Measurements from ENCODE around the gene GABRG2. TPM values are rescaled to one million over a fixed set of nuclear protein-coding genes. Genes with fewer than 3 reads are reported as not detected.

GABRG2 gene
- total and polyA plus RNA-seq, 7 experiments from 2014 or later, result not detected

DNA sequence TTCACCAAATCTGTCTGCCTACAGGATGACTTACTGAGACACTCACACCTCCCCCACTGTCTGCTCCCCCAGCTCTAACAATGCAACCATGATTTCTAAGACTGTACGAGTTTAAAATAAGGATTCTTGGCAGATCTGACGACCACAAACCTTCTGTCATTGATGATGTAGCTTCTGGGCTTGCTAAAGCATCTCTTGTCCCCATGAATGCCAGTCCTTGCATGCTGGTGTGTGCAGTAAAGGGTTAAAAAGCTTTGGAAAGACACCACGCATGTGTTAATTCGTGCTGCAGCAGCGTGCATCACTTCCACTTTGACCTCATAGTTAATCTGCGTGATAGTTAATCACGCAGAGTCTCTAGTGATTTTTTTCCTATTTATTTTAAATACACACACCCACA, 411 bp upstream of the GABRG2 start:
- Histone ChIP-seq H3K9me3 (ENCODE audit: control insufficient read depth in 2 of 3, low read length in 3 of 3) (no peaks in the 10 kb centered on the region), H3K27ac (ENCODE audit: low read depth, low read length) (no peak overlapping the region), H3K27me3 (ENCODE audit: control insufficient read depth in 2 of 2, insufficient read depth in 2 of 2, low read length in 2 of 2) (no peaks in the 10 kb centered on the region), H3K4me3 (ENCODE audit: low read length) (no peak overlapping the region), H3K36me3 (ENCODE audit: control insufficient read depth in 2 of 3, insufficient read depth in 3 of 3, low read length in 3 of 3) (no peaks in the 10 kb centered on the region), H3K4me1 (ENCODE audit: control insufficient read depth in 2 of 2, insufficient read depth in 2 of 2, low read length in 2 of 2) (no peaks in the 10 kb centered on the region)
- POLR2A ChIA-PET, result no interaction called here
- peaks cover 0 to 21% (median 6%) of the 10 kb centered on the region in 11 donors for H3K9me3 Mint-ChIP-seq
- no peak overlapping the region for H3K27ac Mint-ChIP-seq
- no peak overlapping the region for H3K4me3 Mint-ChIP-seq
- H3K27me3 Mint-ChIP-seq, result peaks cover 0 to 14% (median 0%) of the 10 kb centered on the region in 5 donors
- no peaks in the 10 kb centered on the region for H3K36me3 Mint-ChIP-seq
- H3K4me1 Mint-ChIP-seq, result no peaks in the 10 kb centered on the region
- DNase-seq (no peak), ATAC-seq (no peak)
- CTCF ChIA-PET, result no interaction called here
- intact Hi-C loops (cut with micrococcal nuclease), result no loop called here

DNA sequence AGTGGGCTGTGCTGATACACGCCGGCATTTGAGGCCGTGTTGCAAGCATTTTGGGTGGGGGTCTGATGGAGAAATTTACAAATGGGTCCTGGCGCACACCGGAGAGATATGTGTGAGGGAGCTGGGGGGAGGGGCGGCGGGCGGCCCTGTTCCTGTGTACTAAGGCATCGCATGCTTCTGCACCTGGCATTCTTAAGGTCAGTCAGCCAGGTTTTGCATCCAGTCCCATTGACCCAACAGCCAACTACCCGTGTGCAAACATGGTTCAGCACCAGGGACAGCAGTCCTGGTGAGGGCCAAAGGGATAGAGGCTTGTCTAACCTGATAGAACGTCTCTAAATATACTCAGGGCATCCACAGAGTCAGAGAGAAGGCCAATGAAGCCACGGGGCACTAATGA, 839 bp downstream of the GABRG2 start:
- Mint-ChIP-seq H3K4me1 (no peaks in the 10 kb centered on the region), H3K36me3 (no peaks in the 10 kb centered on the region), H3K9me3 (peaks cover 0 to 21% (median 6%) of the 10 kb centered on the region in 11 donors), H3K4me3 (peak overlapping the region in 1 of 10 donors; percentile 7), H3K27me3 (peaks cover 0 to 14% (median 0%) of the 10 kb centered on the region in 5 donors), H3K27ac (no peak overlapping the region)
- Histone ChIP-seq H3K27ac (ENCODE audit: low read depth, low read length) (no peak overlapping the region), H3K36me3 (ENCODE audit: control insufficient read depth in 2 of 3, insufficient read depth in 3 of 3, low read length in 3 of 3) (no peaks in the 10 kb centered on the region), H3K27me3 (ENCODE audit: control insufficient read depth in 2 of 2, insufficient read depth in 2 of 2, low read length in 2 of 2) (no peaks in the 10 kb centered on the region), H3K9me3 (ENCODE audit: control insufficient read depth in 2 of 3, low read length in 3 of 3) (no peaks in the 10 kb centered on the region), H3K4me3 (ENCODE audit: low read length) (no peak overlapping the region), H3K4me1 (ENCODE audit: control insufficient read depth in 2 of 2, insufficient read depth in 2 of 2, low read length in 2 of 2) (no peaks in the 10 kb centered on the region)
- DNase-seq (no peak), ATAC-seq (no peak)
- CTCF ChIA-PET, result no interaction called here
- intact Hi-C loops (cut with micrococcal nuclease), result no loop called here
- POLR2A ChIA-PET, result no interaction called here

DNA sequence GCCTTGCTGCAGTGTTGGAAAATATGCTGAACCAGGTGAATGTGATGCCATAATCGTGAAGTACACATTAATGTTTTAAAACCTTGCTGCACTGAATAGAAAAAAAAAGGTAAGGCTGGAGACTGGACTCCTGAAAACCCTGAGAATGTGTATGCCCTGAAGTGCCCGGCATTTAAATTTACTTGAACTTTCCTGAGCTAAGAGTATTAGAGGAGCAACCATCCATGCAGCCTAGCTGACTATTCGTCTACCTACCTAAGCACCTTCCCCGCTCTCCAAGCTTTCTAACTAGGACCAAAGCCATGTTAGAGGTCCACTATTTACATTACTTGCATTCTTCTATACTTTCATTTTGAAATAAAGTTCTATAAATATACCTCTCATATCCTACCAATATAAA, 1.4 kb downstream of the GABRG2 start:
- Mint-ChIP-seq H3K27ac (no peak overlapping the region), H3K9me3 (peaks cover 0 to 21% (median 4%) of the 10 kb centered on the region in 11 donors), H3K27me3 (peaks cover 0 to 14% (median 0%) of the 10 kb centered on the region in 5 donors), H3K36me3 (no peaks in the 10 kb centered on the region), H3K4me1 (no peaks in the 10 kb centered on the region), H3K4me3 (no peak overlapping the region)
- CTCF ChIA-PET, result no interaction called here
- Histone ChIP-seq H3K27ac (ENCODE audit: low read depth, low read length) (no peak overlapping the region), H3K4me1 (ENCODE audit: control insufficient read depth in 2 of 2, insufficient read depth in 2 of 2, low read length in 2 of 2) (no peaks in the 10 kb centered on the region), H3K4me3 (ENCODE audit: low read length) (no peak overlapping the region), H3K9me3 (ENCODE audit: control insufficient read depth in 2 of 3, low read length in 3 of 3) (no peaks in the 10 kb centered on the region), H3K36me3 (ENCODE audit: control insufficient read depth in 2 of 3, insufficient read depth in 3 of 3, low read length in 3 of 3) (no peaks in the 10 kb centered on the region), H3K27me3 (ENCODE audit: control insufficient read depth in 2 of 2, insufficient read depth in 2 of 2, low read length in 2 of 2) (no peaks in the 10 kb centered on the region)
- intact Hi-C loops (cut with micrococcal nuclease), result no loop called here
- ATAC-seq (no peak), DNase-seq (no peak)
- POLR2A ChIA-PET, result no interaction called here

DNA sequence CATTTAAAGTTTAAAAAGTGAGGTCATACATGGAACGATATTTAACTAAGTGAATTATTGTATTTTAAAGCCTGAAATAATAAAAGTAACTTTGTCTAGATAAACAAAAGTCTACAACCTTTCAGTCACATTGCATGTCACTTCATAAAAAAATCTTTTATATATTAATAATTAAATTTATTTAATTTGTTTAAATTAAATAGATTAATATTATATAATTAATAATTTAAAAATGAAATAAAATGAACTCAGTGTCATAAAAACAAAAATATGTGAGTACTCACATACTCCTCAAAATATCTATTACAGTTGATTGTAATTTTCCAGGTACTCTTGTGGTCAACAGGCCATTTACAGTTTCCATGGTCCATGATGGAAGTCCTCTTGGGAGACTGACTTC, 11.2 kb downstream of the GABRG2 start:
- H3K4me1 ChIP-seq (ENCODE audit: control insufficient read depth in 2 of 2, insufficient read depth in 2 of 2, low read length in 2 of 2), result no peaks in the 10 kb centered on the region

DNA sequence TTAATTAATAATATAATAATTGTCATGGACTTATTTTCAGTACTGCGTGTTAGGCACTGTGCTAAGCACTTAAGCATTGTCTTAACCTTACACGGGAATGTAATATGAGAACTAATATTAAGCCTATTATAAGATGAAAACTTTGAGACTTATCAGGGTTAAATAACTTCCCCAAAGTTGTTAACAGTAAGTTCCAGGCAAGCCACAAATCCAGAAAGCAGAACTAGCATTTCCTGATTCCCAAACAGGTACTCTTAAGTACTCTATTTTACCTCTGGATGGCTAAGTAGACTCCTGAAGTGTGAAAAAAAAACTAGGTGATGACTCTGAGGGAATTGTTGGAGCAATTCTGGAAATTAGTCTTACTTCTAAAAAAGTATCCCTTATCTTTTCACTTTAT, 23.8 kb downstream of the GABRG2 start:
- ChIA-PET CTCF (no interaction called here), POLR2A (no interaction called here)
- Histone ChIP-seq H3K4me1 (ENCODE audit: control insufficient read depth in 2 of 2, insufficient read depth in 2 of 2, low read length in 2 of 2) (no peaks in the 10 kb centered on the region), H3K27me3 (ENCODE audit: control insufficient read depth in 2 of 2, insufficient read depth in 2 of 2, low read length in 2 of 2) (no peaks in the 10 kb centered on the region), H3K4me3 (ENCODE audit: low read length) (no peak overlapping the region), H3K27ac (ENCODE audit: low read depth, low read length) (no peak overlapping the region), H3K36me3 (ENCODE audit: control insufficient read depth in 2 of 3, insufficient read depth in 3 of 3, low read length in 3 of 3) (no peaks in the 10 kb centered on the region), H3K9me3 (ENCODE audit: control insufficient read depth in 2 of 3, low read length in 3 of 3) (no peaks in the 10 kb centered on the region)
- DNase-seq, result no peak
- no peaks in the 10 kb centered on the region for H3K36me3 Mint-ChIP-seq
- no peaks in the 10 kb centered on the region for H3K4me1 Mint-ChIP-seq
- H3K4me3 Mint-ChIP-seq, result no peak overlapping the region
- no peak for ATAC-seq
- intact Hi-C loops (cut with micrococcal nuclease), result no loop called here
- no peak overlapping the region for H3K27ac Mint-ChIP-seq
- no peaks in the 10 kb centered on the region for H3K27me3 Mint-ChIP-seq
- H3K9me3 Mint-ChIP-seq, result peaks cover 0 to 13% (median 3%) of the 10 kb centered on the region in 11 donors

More for the DNA sequence above, 11.2 kb downstream of the GABRG2 start:
- POLR2A ChIA-PET, result no interaction called here
- Histone ChIP-seq H3K4me3 (ENCODE audit: low read length) (no peak overlapping the region), H3K36me3 (ENCODE audit: control insufficient read depth in 2 of 3, insufficient read depth in 3 of 3, low read length in 3 of 3) (no peaks in the 10 kb centered on the region), H3K27me3 (ENCODE audit: control insufficient read depth in 2 of 2, insufficient read depth in 2 of 2, low read length in 2 of 2) (no peaks in the 10 kb centered on the region), H3K9me3 (ENCODE audit: control insufficient read depth in 2 of 3, low read length in 3 of 3) (no peaks in the 10 kb centered on the region), H3K27ac (ENCODE audit: low read depth, low read length) (no peak overlapping the region)
- no peak for ATAC-seq
- Mint-ChIP-seq H3K36me3 (no peaks in the 10 kb centered on the region), H3K4me1 (no peaks in the 10 kb centered on the region), H3K27me3 (no peaks in the 10 kb centered on the region), H3K9me3 (peaks cover 0 to 4% (median 0%) of the 10 kb centered on the region in 11 donors), H3K4me3 (no peak overlapping the region), H3K27ac (no peak overlapping the region)
- CTCF ChIA-PET, result no interaction called here
- no peak for DNase-seq
- intact Hi-C loops (cut with micrococcal nuclease), result no loop called here

DNA sequence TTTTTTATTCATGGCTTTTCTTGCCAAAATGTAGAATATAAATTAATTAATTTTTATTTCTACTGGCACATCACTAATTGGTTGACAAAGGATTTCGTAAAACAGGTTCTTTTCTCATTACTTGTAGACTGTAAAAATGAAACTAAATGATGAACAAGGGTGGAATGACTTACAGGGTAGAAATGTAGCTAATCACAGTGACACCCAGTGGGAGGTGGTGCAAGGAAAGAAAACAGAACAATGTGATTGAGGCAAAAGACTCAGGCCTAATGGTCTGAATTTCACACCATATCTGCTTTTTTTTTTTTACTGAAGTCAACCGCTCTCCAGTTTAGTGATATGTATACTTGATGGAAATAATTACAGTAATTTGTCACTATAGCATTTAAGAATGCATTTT, 28.9 kb downstream of the GABRG2 start:
- H3K27me3 Mint-ChIP-seq, result no peaks in the 10 kb centered on the region
- no peak for ATAC-seq
- no peak overlapping the region for H3K4me3 Mint-ChIP-seq
- H3K36me3 Mint-ChIP-seq, result no peaks in the 10 kb centered on the region
- ChIA-PET CTCF (no interaction called here), POLR2A (no interaction called here)
- intact Hi-C loops (cut with micrococcal nuclease), result no loop called here
- Histone ChIP-seq H3K4me1 (ENCODE audit: control insufficient read depth in 2 of 2, insufficient read depth in 2 of 2, low read length in 2 of 2) (no peaks in the 10 kb centered on the region), H3K4me3 (ENCODE audit: low read length) (no peak overlapping the region), H3K27ac (ENCODE audit: low read depth, low read length) (no peak overlapping the region), H3K36me3 (ENCODE audit: control insufficient read depth in 2 of 3, insufficient read depth in 3 of 3, low read length in 3 of 3) (no peaks in the 10 kb centered on the region), H3K9me3 (ENCODE audit: control insufficient read depth in 2 of 3, low read length in 3 of 3) (no peaks in the 10 kb centered on the region), H3K27me3 (ENCODE audit: control insufficient read depth in 2 of 2, insufficient read depth in 2 of 2, low read length in 2 of 2) (no peaks in the 10 kb centered on the region)
- no peak overlapping the region for H3K27ac Mint-ChIP-seq
- H3K9me3 Mint-ChIP-seq, result peaks cover 0 to 7% (median 0%) of the 10 kb centered on the region in 11 donors
- H3K4me1 Mint-ChIP-seq, result no peaks in the 10 kb centered on the region
- no peak for DNase-seq

DNA sequence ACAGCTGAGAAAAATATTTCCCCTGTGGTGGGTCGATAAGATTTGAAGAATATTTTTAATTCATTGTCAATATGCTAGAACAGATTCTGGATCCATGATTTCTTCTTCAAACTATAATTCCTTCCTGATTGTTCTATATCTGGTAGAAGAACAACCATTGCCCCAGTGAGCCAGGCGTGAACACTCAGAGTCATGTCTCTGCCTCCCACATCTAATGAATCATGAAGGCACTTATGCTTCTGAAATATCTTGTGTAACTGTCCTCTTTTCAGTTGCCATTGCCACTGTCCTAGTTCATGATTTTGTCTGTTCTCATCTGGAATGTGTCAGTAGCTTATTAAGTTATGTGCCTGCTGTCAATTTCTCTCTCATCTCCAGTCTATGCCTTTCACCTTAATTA, 40.0 kb downstream of the GABRG2 start:
- Mint-ChIP-seq H3K4me1 (no peaks in the 10 kb centered on the region), H3K36me3 (no peaks in the 10 kb centered on the region), H3K27me3 (no peaks in the 10 kb centered on the region), H3K4me3 (no peak overlapping the region), H3K9me3 (peaks cover 0 to 13% (median 1%) of the 10 kb centered on the region in 11 donors), H3K27ac (no peak overlapping the region)
- Histone ChIP-seq H3K36me3 (ENCODE audit: control insufficient read depth in 2 of 3, insufficient read depth in 3 of 3, low read length in 3 of 3) (no peaks in the 10 kb centered on the region), H3K27ac (ENCODE audit: low read depth, low read length) (no peak overlapping the region), H3K27me3 (ENCODE audit: control insufficient read depth in 2 of 2, insufficient read depth in 2 of 2, low read length in 2 of 2) (no peaks in the 10 kb centered on the region), H3K4me1 (ENCODE audit: control insufficient read depth in 2 of 2, insufficient read depth in 2 of 2, low read length in 2 of 2) (no peaks in the 10 kb centered on the region), H3K4me3 (ENCODE audit: low read length) (no peak overlapping the region), H3K9me3 (ENCODE audit: control insufficient read depth in 2 of 3, low read length in 3 of 3) (no peaks in the 10 kb centered on the region)
- CTCF ChIA-PET, result no interaction called here
- POLR2A ChIA-PET, result no interaction called here
- ATAC-seq (no peak), DNase-seq (no peak)
- intact Hi-C loops (cut with micrococcal nuclease), result no loop called here
